Osteocyte (in vitro differentiated cells): ENCODE data around the gene DTHD1. TPM values are rescaled to one million over a fixed set of nuclear protein-coding genes. Genes with fewer than 3 reads are reported as not detected.

Source experiments
- DNase-seq: peaks from one replicate; pipeline ENCODE4 v3.0.0; 2021; ENCODE audit warnings: mixed read lengths; ENCODE audit not compliant: unreplicated experiment; ENCODE audit errors: extremely low spot score
- H3K27ac Mint-ChIP-seq: one replicate; pipeline ENCODE4 v1.8.0; 2021; ENCODE audit warnings: mild to moderate bottlenecking, mixed read lengths; ENCODE audit not compliant: unreplicated experiment
- H3K27me3 Mint-ChIP-seq: one replicate; pipeline ENCODE4 v1.8.0; 2021; ENCODE audit warnings: mixed read lengths; ENCODE audit not compliant: unreplicated experiment
- H3K36me3 Mint-ChIP-seq: one replicate; pipeline ENCODE4 v1.8.0; 2021; ENCODE audit warnings: mixed read lengths; ENCODE audit not compliant: unreplicated experiment
- H3K4me1 Mint-ChIP-seq: one replicate; pipeline ENCODE4 v1.8.0; 2021; ENCODE audit warnings: mixed read lengths; ENCODE audit not compliant: unreplicated experiment
- H3K4me3 Mint-ChIP-seq: one replicate; pipeline ENCODE4 v1.8.0; 2021; ENCODE audit warnings: mild to moderate bottlenecking, moderate library complexity, mixed read lengths; ENCODE audit not compliant: unreplicated experiment
- H3K9me3 Mint-ChIP-seq: one replicate; pipeline ENCODE4 v1.8.0; 2021; ENCODE audit warnings: mixed read lengths; ENCODE audit not compliant: unreplicated experiment
- total RNA-seq: library from RNA; stranded (reverse); gene quantifications from 2 replicates; pipeline ENCODE4 v1.2.1, GENCODE V29; 2021
- TF ChIP-seq, protein P1 (sequence below): fragments of 200-600 bp; sonication (generic); IDR thresholded peaks from 2 replicates; pipeline ENCODE4 v1.5.0; 2021; ENCODE audit warnings: antibody characterized with exemption, mild to moderate bottlenecking, moderate library complexity

DTHD1 gene
- total RNA-seq, 1 donor from 2014 or later, result not detected

DNA sequence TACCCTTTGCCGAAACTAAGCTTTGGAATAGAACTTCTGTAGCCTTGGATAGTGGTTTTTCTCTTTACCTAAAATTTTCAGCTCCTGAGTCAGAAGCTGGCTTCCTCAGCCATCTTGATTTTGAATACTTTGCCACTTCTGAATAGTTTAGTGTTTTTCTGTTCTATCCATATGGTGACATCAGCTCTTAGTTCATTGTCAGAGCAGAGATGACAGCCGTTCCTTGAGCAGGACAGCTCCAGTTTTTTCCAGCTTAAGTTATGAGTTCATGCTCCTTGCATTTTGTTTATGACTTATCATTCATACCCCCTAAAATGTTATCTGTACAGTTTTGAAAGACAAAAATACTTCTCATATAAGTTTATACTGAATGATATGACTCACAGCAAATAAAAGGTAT is 47.8 kb downstream of the DTHD1 start:
- Mint-ChIP-seq H3K4me1 (no peaks in the 10 kb centered on the region), H3K4me3 (no peak overlapping the region), H3K27me3 (no peaks in the 10 kb centered on the region), H3K9me3 (no peaks in the 10 kb centered on the region), H3K27ac (no peak overlapping the region), H3K36me3 (no peaks in the 10 kb centered on the region)
- TF ChIP-seq, protein P1, sequence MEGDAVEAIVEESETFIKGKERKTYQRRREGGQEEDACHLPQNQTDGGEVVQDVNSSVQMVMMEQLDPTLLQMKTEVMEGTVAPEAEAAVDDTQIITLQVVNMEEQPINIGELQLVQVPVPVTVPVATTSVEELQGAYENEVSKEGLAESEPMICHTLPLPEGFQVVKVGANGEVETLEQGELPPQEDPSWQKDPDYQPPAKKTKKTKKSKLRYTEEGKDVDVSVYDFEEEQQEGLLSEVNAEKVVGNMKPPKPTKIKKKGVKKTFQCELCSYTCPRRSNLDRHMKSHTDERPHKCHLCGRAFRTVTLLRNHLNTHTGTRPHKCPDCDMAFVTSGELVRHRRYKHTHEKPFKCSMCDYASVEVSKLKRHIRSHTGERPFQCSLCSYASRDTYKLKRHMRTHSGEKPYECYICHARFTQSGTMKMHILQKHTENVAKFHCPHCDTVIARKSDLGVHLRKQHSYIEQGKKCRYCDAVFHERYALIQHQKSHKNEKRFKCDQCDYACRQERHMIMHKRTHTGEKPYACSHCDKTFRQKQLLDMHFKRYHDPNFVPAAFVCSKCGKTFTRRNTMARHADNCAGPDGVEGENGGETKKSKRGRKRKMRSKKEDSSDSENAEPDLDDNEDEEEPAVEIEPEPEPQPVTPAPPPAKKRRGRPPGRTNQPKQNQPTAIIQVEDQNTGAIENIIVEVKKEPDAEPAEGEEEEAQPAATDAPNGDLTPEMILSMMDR, result no peak
- DNase-seq, result no peak

DNA sequence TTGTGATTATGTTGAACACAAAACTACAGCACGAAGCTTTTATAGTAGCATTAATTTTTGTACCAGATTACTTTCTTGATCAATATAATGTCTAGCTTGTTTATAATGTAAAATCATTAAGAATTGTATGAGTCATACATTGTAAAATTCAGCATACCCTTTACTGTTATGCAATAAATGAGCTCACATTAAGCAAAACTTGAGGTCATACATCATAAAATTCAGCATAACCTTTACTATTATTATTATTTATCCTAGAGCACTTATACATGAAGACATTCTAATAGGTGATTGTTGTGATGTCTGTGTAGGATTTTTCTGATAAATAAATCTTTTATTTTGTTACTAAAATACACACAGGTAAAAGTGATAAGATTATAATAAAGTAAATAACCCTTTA is 49.4 kb downstream of the DTHD1 start:
- TF ChIP-seq, protein P1, result no peak
- Mint-ChIP-seq H3K27ac (no peak overlapping the region), H3K9me3 (no peaks in the 10 kb centered on the region), H3K36me3 (no peaks in the 10 kb centered on the region), H3K4me3 (no peak overlapping the region), H3K4me1 (no peaks in the 10 kb centered on the region), H3K27me3 (no peaks in the 10 kb centered on the region)
- DNase-seq, result no peak

DNA sequence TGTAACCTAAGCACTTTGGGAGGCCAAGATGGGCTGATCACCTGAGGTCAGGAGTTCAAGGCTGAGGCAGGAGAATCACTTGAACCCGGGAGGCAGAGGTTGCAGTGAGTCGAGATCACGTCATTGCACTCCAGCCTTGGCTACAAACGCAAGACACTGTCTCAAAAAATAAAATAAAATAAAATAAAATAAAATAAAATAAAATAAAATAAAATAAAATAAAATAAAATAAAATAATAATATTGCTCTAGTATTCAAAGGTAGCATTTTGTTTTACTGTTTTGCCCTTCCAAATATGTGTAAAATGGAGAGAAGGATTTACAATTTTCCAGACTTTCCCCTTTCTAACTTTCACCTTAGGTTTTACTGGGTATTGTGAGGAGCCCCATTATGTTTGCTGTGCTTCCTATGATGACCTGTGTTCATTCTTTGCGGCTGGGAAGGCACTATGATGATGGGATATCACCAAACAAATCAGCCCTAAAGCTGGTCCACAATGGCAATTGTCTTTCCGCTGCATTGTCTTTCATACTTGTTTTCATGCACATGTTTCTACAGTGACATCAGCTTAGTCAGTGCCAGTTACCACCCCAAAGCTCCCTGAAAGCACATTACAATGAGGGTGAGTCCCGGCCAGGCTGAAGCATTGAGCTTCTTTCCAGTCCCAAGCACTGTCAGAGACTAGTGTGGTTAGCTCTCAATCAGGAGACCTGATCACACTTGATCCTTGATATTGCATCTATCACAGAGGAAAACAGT is 50.8 kb downstream of the DTHD1 start:
- H3K27me3 Mint-ChIP-seq, result no peaks in the 10 kb centered on the region
- H3K36me3 Mint-ChIP-seq, result no peaks in the 10 kb centered on the region
- H3K4me3 Mint-ChIP-seq, result no peak overlapping the region
- DNase-seq, result no peak
- H3K27ac Mint-ChIP-seq, result no peak overlapping the region
- H3K9me3 Mint-ChIP-seq, result no peaks in the 10 kb centered on the region
- TF ChIP-seq, protein P1, result no peak
- H3K4me1 Mint-ChIP-seq, result no peaks in the 10 kb centered on the region

DNA sequence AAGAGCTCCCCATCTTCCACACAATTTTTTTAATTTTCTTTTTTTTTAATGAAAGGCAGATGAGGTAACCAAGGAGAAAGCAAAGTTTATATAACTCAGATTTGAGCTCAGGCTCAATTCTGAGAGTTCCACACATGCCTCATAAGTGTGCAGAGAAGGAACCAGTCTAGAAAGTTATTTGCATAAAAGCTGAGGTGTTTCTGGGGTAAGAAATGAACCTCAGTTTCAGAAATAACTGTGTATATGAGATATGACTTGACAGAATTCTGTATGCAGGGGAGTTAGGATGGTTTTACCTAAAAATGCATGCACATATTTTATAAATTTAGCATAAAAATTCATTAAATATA is 51.3 kb downstream of the DTHD1 start:
- H3K27me3 Mint-ChIP-seq, result no peaks in the 10 kb centered on the region
- TF ChIP-seq, protein P1, result no peak
- no peak overlapping the region for H3K4me3 Mint-ChIP-seq
- H3K4me1 Mint-ChIP-seq, result no peaks in the 10 kb centered on the region
- no peak overlapping the region for H3K27ac Mint-ChIP-seq
- H3K9me3 Mint-ChIP-seq, result no peaks in the 10 kb centered on the region
- no peak for DNase-seq
- H3K36me3 Mint-ChIP-seq, result no peaks in the 10 kb centered on the region

DNA sequence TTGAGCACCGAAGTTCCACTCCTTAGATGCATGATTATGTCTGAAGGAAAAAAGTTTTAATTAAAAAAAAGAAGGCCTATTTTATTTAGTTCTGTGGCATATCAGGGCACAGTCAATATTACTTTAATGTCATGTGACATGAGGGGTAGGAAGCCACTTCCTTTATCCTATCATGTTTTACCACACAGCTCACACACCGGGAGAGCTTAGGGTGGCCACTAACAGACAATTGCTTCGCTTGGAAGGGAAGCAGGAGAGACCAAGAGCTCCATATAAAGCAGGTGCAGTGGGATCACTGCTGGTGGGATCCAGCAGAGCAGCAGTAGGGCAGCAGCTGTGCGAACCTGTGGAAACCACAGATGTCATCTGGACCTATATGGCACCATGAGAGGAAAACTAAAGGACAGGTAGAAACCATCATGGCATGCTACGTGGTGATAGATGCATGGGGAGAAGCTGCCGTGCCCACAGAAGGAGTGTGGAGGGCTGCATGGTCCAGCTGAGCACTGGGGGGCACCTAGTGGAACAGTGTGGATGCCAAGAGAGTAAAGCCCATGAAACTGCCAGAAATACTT is 52.0 kb downstream of the DTHD1 start:
- no peaks in the 10 kb centered on the region for H3K27me3 Mint-ChIP-seq
- DNase-seq, result no peak
- H3K27ac Mint-ChIP-seq, result no peak overlapping the region
- H3K4me3 Mint-ChIP-seq, result no peak overlapping the region
- H3K36me3 Mint-ChIP-seq, result no peaks in the 10 kb centered on the region
- H3K4me1 Mint-ChIP-seq, result no peaks in the 10 kb centered on the region
- H3K9me3 Mint-ChIP-seq, result no peaks in the 10 kb centered on the region
- TF ChIP-seq, protein P1, result no peak
